AML-193 (cell line): ENCODE measurements around the gene SNRNP27.
"Not testable (repeated sequence)": the region's sequence is repeated elsewhere in the genome, so short reads cannot be mapped to it uniquely, and the experiment has no call there.

Source experiments
- DNase-seq, 2 experiments: peaks; one replicate each; lab custom pipeline; 2025; lab: John Stamatoyannopoulos, UW

SNRNP27 gene

GRCh38 chr2:69893684-69894551 lies at the start of gene SNRNP27:
TSS of gene SNRNP27 (plus strand) at chr2:69893956. CDS start at chr2:69893985, 29 bp downstream.
- peak; percentile 50 to 66 for DNase-seq

DNA sequence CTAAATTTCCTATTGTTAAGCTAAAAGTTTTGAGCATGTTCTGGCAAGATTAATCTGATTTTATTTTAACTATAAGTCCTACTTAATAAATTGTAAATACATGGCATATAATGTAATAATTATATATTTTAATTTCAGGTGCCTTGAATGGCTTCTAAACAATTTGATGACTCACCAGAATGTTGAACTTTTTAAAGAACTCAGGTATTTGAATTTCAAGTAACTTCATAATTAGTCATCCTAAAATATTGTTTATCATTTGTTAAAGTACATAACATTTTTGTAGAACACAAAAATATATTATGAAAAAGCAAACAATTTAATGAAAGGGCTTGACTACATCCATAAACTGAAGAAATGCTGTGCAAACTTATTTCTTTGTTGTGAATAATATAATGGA lies 49.8 kb upstream of the SNRNP27 start:
- no peak for DNase-seq

GRCh38 chr2:69844560-69844959 lies 49.2 kb upstream of the SNRNP27 start:
- DNase-seq = no peak

- no peak for DNase-seq
These were observed 47.3 kb upstream of the SNRNP27 start for GRCh38 chr2:69846182-69847067.

GRCh38 chr2:69847068-69847828 lies 46.5 kb upstream of the SNRNP27 start:
- DNase-seq = no peak

GRCh38 chr2:69848186-69848790 lies 45.5 kb upstream of the SNRNP27 start:
- no peak for DNase-seq

DNA sequence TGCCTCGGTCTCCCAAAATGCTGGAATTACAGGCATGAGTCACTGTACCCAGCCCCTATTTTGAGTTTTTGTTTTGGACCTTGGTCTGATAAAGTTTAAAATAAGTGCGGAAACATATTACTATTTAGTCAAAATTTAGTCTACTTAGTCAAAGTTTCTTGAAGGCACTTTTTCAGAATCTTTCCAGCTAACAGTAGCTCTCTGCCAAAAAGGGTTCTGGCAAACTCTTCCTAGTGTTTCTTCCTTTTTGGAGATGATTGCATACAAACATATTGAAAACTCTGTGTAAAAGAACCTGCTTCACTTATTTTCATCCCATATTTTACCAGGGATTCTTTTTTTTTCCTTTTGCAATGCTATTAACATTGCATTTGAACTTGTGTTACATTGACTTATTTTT lies 35.5 kb upstream of the SNRNP27 start:
- no peak for DNase-seq

DNA sequence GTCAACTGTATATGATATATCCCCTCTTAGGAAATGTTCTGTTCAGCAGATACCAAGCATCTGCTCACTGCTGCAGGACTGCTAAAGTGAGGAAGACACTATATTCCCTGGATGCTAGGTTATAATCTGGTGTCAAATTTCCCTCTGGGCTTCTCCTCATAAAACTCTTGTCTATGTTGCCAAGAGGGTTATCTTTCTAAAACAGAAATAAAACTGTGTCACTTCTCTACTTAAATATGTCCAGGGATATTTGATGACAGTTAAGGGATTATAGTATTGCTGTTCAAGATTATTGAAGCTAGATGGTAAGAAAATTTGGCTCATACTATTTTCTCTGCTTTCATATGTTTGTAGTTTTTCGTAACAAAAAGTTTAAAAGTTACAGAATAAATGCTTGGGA lies 30.5 kb upstream of the SNRNP27 start:
- no peak for DNase-seq

DNA sequence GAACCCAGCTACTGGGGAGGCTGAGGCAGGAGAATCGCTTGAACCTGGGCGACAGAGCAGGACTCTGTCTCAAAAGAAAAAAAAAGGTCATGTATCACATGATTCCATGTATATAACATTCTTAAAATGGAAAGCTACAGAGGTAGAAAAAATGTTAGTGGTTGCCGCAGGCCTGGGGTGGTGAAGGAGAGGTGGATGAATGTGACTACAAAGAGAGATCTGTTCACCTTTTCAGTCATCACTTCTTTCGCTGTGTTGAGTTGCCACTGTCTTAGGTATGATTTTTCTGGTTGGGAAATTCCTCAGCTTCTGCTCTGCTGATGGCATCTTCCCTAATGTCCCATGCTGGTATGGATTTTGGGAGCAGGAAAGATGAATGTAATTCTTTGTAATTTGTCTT lies 5.3 kb upstream of the SNRNP27 start:
- DNase-seq = no peak

GRCh38 chr2:69889302-69889701 lies 4.5 kb upstream of the SNRNP27 start:
- DNase-seq = no peak

- DNase-seq = no peak
These were observed 2.9 kb upstream of the SNRNP27 start for GRCh38 chr2:69890881-69891280.

DNA sequence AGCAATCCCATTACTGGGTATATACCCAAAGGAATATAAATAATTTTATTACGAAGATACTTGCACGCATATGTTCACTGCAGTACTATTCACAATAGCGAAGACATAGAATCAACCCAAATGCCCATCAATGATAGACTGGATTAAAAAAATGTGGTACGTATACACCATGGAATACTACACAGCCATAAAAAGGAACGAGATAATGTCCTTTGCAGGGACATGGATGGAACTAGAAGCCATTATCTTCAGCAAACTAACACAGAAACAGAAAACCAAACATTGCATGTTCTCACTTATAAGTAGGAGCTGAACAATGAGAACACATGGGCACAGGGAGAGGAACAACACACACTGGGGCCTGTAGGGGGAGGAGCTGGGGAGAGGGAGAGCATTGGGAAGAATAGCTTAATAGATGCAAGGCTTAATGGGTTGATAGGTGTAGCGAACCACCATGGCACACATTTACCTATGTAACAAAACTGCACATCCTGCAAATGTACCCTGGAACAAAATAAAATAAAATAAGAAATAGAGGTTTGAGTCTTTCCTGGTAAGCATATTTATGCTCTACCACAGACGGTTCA lies 825 bp upstream of the SNRNP27 start:
- not testable (repeated sequence) for DNase-seq

- not testable (repeated sequence) for DNase-seq
These were observed 981 bp downstream of the SNRNP27 start for GRCh38 chr2:69894737-69895136.

GRCh38 chr2:69902213-69902922 lies 8.6 kb downstream of the SNRNP27 start:
- DNase-seq = peak; percentile 93

DNA sequence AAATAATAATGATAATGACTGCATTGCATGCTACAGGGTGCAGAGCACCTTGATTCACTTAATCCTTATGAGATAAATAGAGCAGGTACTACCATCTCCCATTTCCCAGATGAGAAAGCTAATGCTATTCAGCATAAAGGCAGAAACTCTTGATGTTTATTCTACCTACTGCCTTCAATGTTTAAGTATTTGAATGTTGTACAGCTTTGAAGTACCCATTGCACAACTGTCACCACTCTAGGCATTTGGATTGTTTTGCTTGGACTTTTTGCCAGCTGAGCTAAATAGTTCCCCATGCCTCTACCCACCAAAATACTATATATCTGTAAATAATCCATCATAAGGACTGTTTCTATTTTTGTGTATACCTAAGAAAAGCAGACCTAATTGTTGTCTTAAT lies 13.5 kb downstream of the SNRNP27 start:
- DNase-seq = no peak

DNA sequence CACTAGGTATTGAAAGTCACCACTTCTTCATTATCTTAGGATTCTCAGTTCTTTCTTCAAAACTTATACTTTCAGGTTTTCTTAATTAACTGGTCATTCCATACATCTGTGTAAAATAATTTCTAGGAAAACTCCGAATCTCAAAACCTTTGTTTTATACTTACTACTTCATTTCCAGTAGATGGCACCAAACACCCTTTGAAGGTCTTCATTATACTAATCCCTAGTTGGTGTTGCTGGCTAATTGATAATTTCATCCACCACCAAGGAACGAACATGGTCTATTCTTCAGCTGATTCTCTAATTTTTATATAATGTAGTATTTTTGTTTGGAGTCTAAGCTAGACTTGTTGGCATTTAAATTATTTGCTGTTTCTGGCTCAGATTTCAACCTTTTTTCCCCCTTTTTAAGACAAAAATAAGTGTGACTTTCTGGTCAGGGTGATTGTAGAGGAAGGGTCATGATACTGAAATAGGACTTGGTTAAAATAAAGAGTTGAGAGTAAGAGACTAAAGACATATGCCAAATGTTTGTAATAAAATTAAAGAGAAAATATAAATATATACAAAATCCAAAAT lies 18.3 kb downstream of the SNRNP27 start:
- DNase-seq = peak; percentile 67 to 72

DNA sequence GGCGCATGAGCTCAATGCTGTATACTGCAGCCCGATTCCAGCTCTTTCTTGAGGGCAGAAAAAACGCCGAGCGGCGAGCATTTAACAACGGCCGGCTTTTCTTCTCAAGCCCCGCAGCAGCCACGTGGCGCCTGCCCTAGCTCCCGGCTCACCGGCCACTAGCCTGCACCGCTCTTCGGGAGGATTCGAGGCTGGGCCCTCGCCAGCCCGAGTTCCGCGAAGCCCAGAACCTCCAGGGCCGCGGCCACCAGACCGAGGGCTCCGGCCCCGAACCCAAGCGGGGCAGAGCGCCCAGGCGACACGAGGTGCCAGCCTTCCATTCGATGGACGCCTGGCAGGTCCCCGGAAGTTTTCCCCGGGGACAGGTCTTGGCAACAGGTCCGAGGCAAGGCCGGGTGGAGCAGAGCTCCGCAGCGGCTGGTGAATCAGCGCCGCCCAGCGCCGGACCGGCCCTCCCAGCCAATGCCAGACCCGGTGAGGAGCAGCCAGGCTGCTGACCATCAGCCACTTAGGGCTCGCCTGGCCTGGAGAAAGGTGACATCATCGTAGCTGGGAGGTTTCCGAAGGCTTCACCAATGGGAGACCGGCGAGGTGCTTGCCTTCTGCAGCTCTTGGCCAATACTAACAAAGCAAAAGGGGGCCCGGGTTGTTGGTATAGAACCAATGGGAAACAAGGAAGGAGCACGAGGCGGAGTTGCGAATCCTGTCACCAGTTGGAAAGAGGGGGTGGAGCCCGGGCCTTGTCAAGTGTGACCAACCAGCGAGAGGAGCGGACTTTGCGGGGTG lies 20.6 kb downstream of the SNRNP27 start:
- peak; percentile 100 for DNase-seq

DNA sequence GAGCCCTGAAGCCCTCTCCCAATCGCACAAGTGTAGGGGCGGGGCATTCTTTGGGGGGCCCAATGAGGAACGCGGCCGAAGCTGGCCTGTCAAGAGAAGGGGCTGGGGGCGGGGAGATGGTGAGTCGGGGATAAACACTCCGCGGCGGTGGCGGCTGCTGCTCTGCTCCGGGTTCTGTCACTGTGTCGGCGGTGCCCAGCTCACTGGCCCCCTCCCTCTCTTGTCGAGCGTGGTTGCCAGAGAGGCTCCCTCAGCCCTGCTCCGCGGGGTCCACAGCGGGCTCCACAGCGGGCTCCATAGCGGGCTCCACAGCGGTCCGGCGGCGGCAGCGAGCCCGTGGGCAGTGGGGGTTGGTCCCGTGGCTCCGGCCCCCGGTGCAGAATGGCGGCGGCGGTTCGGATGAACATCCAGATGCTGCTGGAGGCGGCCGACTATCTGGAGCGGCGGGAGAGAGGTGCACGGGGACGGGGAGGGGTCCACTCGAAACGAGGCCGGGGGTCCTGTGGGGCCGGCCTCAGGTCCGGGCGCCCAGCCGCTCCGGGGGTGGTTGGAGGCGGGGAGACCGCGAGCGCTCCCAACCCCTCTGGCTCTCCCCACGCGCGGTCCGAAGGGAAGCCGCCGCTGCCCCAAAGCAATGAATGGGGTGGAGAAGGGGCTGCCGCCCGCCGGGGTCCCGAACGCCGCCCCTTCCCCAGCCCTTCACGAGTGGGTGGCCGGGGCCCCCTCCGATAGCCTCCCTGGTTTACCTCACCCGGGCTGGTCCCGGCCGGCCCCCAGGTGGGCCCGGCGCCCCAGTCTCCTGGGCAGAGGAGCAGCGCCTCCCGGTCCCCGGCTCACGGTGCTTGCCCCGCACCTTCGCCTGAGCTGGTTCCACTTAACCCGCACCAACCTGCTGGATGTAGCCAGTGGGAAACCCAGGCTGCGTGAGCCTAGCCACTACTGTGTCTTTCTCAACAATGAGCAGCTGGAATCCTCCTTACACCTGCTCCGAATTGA lies 21.5 kb downstream of the SNRNP27 start, which contains the start of gene MXD1:
Gene MXD1, plus strand, starts transcription at position 160 of the 996 bp plus-strand sequence. Its CDS starts 222 bp downstream, at position 382.
- no peak for DNase-seq
